Peyer's patch (tissue), 4 donors: ENCODE measurements around the gene PTPRA.

Source experiments
- CTCF ChIP-seq, 6 experiments: fragments of 450-650 bp in 4 of 6; fragments of 200-600 bp in 2 of 6; sonication (generic) in 1 of 6; IDR thresholded peaks; one replicate each; pipeline ENCODE4 v1.5.1; 2017 to 2019; ENCODE audit warnings: antibody characterized with exemption in 6 of 6, mild to moderate bottlenecking in 3 of 6, moderate library complexity in 1 of 6
- POLR2A ChIP-seq, 2 donors: fragments of 450-650 bp; IDR thresholded peaks; one replicate each; pipeline ENCODE4 v1.5.1; 2017; ENCODE audit warnings: antibody characterized with exemption in 2 of 2, mild to moderate bottlenecking in 2 of 2, moderate library complexity in 2 of 2

DNA sequence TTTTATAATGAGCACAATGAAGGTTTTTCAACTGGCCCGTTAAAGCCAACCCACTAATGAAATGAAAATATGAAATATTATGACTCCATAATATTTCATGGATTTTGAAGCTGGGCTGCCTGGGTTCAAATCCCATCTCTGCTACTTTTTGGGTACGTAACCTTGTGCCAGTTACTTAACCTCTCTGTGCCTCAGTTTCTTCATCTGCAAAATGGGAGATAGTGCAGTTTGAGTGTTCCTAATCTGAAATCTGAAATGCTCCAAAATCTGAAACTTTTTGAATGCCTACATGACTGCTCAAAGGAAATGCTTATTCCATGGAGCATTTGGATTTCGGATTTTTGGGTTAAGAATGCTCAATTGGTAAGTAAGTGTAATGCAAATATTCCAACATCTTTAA, 29.5 kb downstream of the PTPRA start:
- TF ChIP-seq CTCF (IDR thresholded peaks at IDR 0.05) (no peak), POLR2A (IDR thresholded peaks at IDR 0.05) (no peak)
